H1 (cell line): ENCODE data around the gene FGGY. TPM values are rescaled to one million over a fixed set of nuclear protein-coding genes. Genes with fewer than 3 reads are reported as not detected.

Source experiments
- CTCF ChIA-PET: fragments of 300-600 bp; sonication (Branson Sonifier 250); formaldehyde crosslinking; loops from one replicate; lab custom pipeline; 2021; ENCODE audit not compliant: partially characterized antibody; lab: Charles Lee
- POLR2A ChIA-PET: fragments of 300-600 bp; sonication (Branson Sonifier 250); formaldehyde crosslinking; loops from one replicate; lab custom pipeline; 2021; ENCODE audit warnings: inconsistent platforms; ENCODE audit not compliant: partially characterized antibody; lab: Charles Lee
- DNase-seq, 2 experiments: peaks; one replicate each; pipeline versions ENCODE4 v3.0.0 to v3.0.0-alpha.2; 2010 to 2022; ENCODE audit warnings: low spot score in 2 of 2, low read depth in 1 of 2, mixed read lengths in 1 of 2
- FAIRE-seq: peaks from 2 replicates; lab custom pipeline; 2011; peaks lifted over from hg19 to GRCh38; lab: Jason Lieb, UNC
- H2AFZ ChIP-seq: 2 replicates; pipeline ENCODE4 v1.8.1; 2012; ENCODE audit warnings: low read length, inconsistent platforms
- H2AK5ac ChIP-seq: 2 replicates; pipeline ENCODE4 v1.6.1; 2013; ENCODE audit warnings: low read depth, low read length
- H2BK120ac ChIP-seq: replicated peaks from 2 replicates; pipeline ENCODE3; 2013; ENCODE audit warnings: low read depth, low read length, inconsistent platforms
- H2BK12ac ChIP-seq: 2 replicates; pipeline ENCODE4 v1.6.1; 2013; ENCODE audit warnings: low read depth, low read length
- H2BK15ac ChIP-seq: 2 replicates; pipeline ENCODE4 v1.6.1; 2013; ENCODE audit warnings: low read length
- H2BK20ac ChIP-seq: 2 replicates; pipeline ENCODE4 v1.6.1; 2013; ENCODE audit warnings: low read length
- H2BK5ac ChIP-seq: 2 replicates; pipeline ENCODE4 v1.6.1; 2013; ENCODE audit warnings: low read depth, low read length
- H3K14ac ChIP-seq: 2 replicates; pipeline ENCODE4 v1.6.1; 2013; ENCODE audit warnings: inconsistent platforms; ENCODE audit not compliant: insufficient read length
- H3K18ac ChIP-seq: 2 replicates; pipeline ENCODE4 v1.6.1; 2013; ENCODE audit warnings: low read length; ENCODE audit errors: extremely low read depth
- H3K23ac ChIP-seq: 2 replicates; pipeline ENCODE4 v1.6.1; 2013; ENCODE audit warnings: inconsistent platforms; ENCODE audit not compliant: insufficient read length
- H3K23me2 ChIP-seq: 2 replicates; pipeline ENCODE4 v1.6.1; 2013; ENCODE audit warnings: low read depth, low read length
- H3K27ac ChIP-seq: 2 replicates; pipeline ENCODE4 v1.6.1; 2011; ENCODE audit warnings: low read depth, low read length, inconsistent platforms
- H3K27me3 ChIP-seq, 4 experiments: replicated peaks in 1 of 4; 1 replicate in 1 of 4; 2 replicates in 3 of 4; pipeline versions ENCODE4 v1.6.1 to v1.8.1; 2011 to 2013; ENCODE audit warnings: low read length in 3 of 4, mild to moderate bottlenecking in 3 of 4, inconsistent platforms in 2 of 4, mixed read lengths in 2 of 4, moderate library complexity in 1 of 4; ENCODE audit not compliant: control insufficient read depth in 3 of 4, insufficient read depth in 3 of 4; ENCODE audit errors: extremely low read depth in 1 of 4
- H3K36me3 ChIP-seq, 4 experiments: 2 replicates each; pipeline versions ENCODE4 v1.6.1 to v1.8.1; 2011 to 2013; ENCODE audit warnings: mild to moderate bottlenecking in 4 of 4, low read length in 3 of 4, moderate library complexity in 2 of 4, control low read depth in 1 of 4, inconsistent platforms in 1 of 4; ENCODE audit not compliant: insufficient read depth in 4 of 4, control insufficient read depth in 2 of 4
- H3K4ac ChIP-seq: replicated peaks from 2 replicates; pipeline ENCODE3; 2013; ENCODE audit warnings: low read length, low read depth, mixed read lengths, inconsistent platforms; ENCODE audit not compliant: insufficient read length
- H3K4me1 ChIP-seq, 4 experiments: replicated peaks in 1 of 4; 1 replicate in 1 of 4; 2 replicates in 3 of 4; pipeline versions ENCODE4 v1.6.1 to v1.8.1; 2011 to 2013; ENCODE audit warnings: low read length in 3 of 4, inconsistent platforms in 2 of 4, mixed read lengths in 1 of 4; ENCODE audit not compliant: insufficient read depth in 4 of 4, control insufficient read depth in 3 of 4
- H3K4me2 ChIP-seq, 2 experiments: 2 replicates each; pipeline versions ENCODE4 v1.6.1 to v1.8.1; 2011 to 2013; ENCODE audit warnings: low read depth in 2 of 2, low read length in 2 of 2, control low read depth in 1 of 2, inconsistent platforms in 1 of 2, mild to moderate bottlenecking in 1 of 2; ENCODE audit not compliant: insufficient read depth in 1 of 2
- H3K4me3 ChIP-seq, 4 experiments: fragments of 200-600, 300-600 bp in 1 of 4; sonication (generic), shearing (Covaris generic), sonication (Bioruptor Twin) in 1 of 4; 2 replicates each; pipeline versions ENCODE4 v1.5.1 to v1.8.1; 2011 to 2016; ENCODE audit warnings: low read length in 4 of 4, low read depth in 3 of 4, control low read depth in 2 of 4, inconsistent platforms in 2 of 4, mild to moderate bottlenecking in 2 of 4, mixed read lengths in 1 of 4, moderate library complexity in 1 of 4; ENCODE audit not compliant: insufficient read depth in 2 of 4; ENCODE audit errors: extremely low read depth in 1 of 4
- H3K56ac ChIP-seq: replicated peaks from 2 replicates; pipeline ENCODE3; 2013; ENCODE audit warnings: low read depth, mild to moderate bottlenecking, mixed read lengths, low read length, inconsistent platforms; ENCODE audit not compliant: insufficient read length
- H3K79me1 ChIP-seq: 2 replicates; pipeline ENCODE4 v1.6.1; 2013; ENCODE audit warnings: low read depth, low read length, control low read depth
- H3K79me2 ChIP-seq, 2 experiments: 2 replicates each; pipeline versions ENCODE4 v1.6.1 to v1.8.1; 2012 to 2013; ENCODE audit warnings: low read length in 2 of 2, mild to moderate bottlenecking in 2 of 2, inconsistent platforms in 1 of 2; ENCODE audit not compliant: insufficient read depth in 2 of 2, control insufficient read depth in 1 of 2
- H3K9ac ChIP-seq, 4 experiments: replicated peaks in 1 of 4; 1 replicate in 1 of 4; 2 replicates in 3 of 4; pipeline versions ENCODE4 v1.6.1 to v1.8.1; 2011 to 2013; ENCODE audit warnings: low read depth in 3 of 4, low read length in 3 of 4, control low read depth in 2 of 4, mild to moderate bottlenecking in 2 of 4, moderate library complexity in 2 of 4, inconsistent platforms in 1 of 4; ENCODE audit errors: extremely low read depth in 1 of 4
- H3K9me3 ChIP-seq, 2 experiments: 2 replicates each; pipeline versions ENCODE4 v1.6.1 to v1.8.1; 2012 to 2013; ENCODE audit warnings: mild to moderate bottlenecking in 2 of 2, moderate library complexity in 2 of 2, control low read depth in 1 of 2, inconsistent platforms in 1 of 2, low read depth in 1 of 2, low read length in 1 of 2, mixed read lengths in 1 of 2; ENCODE audit not compliant: insufficient read depth in 2 of 2
- H4K20me1 ChIP-seq, 2 experiments: replicated peaks in 1 of 2; 2 replicates each; pipeline versions ENCODE3 to v1.8.1; 2011 to 2013; ENCODE audit warnings: inconsistent platforms in 2 of 2, low read length in 2 of 2, mild to moderate bottlenecking in 1 of 2; ENCODE audit not compliant: insufficient read depth in 2 of 2, control insufficient read depth in 1 of 2
- H4K5ac ChIP-seq: 2 replicates; pipeline ENCODE4 v1.6.1; 2013; ENCODE audit warnings: low read length, low read depth, mixed read lengths, inconsistent platforms; ENCODE audit not compliant: insufficient read length
- H4K8ac ChIP-seq: 2 replicates; pipeline ENCODE4 v1.8.0; 2013; ENCODE audit warnings: mild to moderate bottlenecking, moderate library complexity, low read length, inconsistent platforms; ENCODE audit not compliant: insufficient read depth; ENCODE audit errors: extremely low read depth
- H4K91ac ChIP-seq: replicated peaks from 2 replicates; pipeline ENCODE3; 2013; ENCODE audit warnings: low read length, mixed read lengths, inconsistent platforms; ENCODE audit not compliant: insufficient read length
- CBX5 ChIP-seq: fragments of 300-800, 300-1000 bp; sonication (generic); IDR thresholded peaks from 2 replicates; pipeline ENCODE4 v1.7.1; 2016; ENCODE audit warnings: antibody characterized with exemption, low read length, low read depth
- KDM4A ChIP-seq: IDR thresholded peaks from one replicate; pipeline ENCODE4 v1.7.1; 2012; ENCODE audit warnings: low read depth, mild to moderate bottlenecking, moderate library complexity, low read length, inconsistent platforms; ENCODE audit not compliant: severe bottlenecking
- WGBS, 2 experiments: shearing (Covaris generic) in 1 of 2; methylation state at CpG; one replicate each; pipeline versions ENCODE4 v1.1.6 to v1.1.7; 2013 to 2015; ENCODE audit warnings: low lambda C conversion rate in 2 of 2, mixed read lengths in 2 of 2, inconsistent platforms in 1 of 2, low coverage in 1 of 2, missing lambda C conversion rate in 1 of 2; ENCODE audit not compliant: insufficient replicate concordance in 2 of 2, insufficient coverage in 1 of 2, insufficient read length in 1 of 2; ENCODE audit errors: extremely low coverage in 1 of 2, missing lambda C conversion rate in 1 of 2; 5-methylcytosine and 5-hydroxymethylcytosine counted together
- polyA plus RNA-seq, 7 experiments: library from polyadenylated mRNA; depleted of rRNA in 3 of 7; stranded (reverse) in 5 of 7; unstranded in 2 of 7; fragments of >200 nt in 5 of 7; fragments of 200-250 nt in 2 of 7; gene quantifications; 1 replicate in 5 of 7; 2 replicates in 1 of 7; 4 replicates in 1 of 7; pipeline versions ENCODE4 v1.2.1 to v1.2.3, GENCODE V29; 2011 to 2013; ENCODE audit warnings: missing spikeins in 2 of 7, mixed read lengths in 2 of 7
- total RNA-seq: library from RNA; stranded (reverse); fragmentation: NEBNext Ultra II Directional; extraction: Animal tissue kit (Norgen Biotek cat#: 25700); gene quantifications from 2 replicates; pipeline ENCODE4 v1.2.1, GENCODE V29; 2021

The FGGY gene
- total and polyA plus RNA-seq, 2 of the 8 experiments (the other 6 are each of a cell fraction or from before 2014, with no cell fraction given) = 10.3 to 12.5 TPM

GRCh38 chr1:59282951-59283350 is 13.9 kb upstream of the FGGY start:
- no peaks in the 10 kb centered on the region for H3K36me3 ChIP-seq
- H2BK15ac ChIP-seq = no peak overlapping the region
- no peak overlapping the region for H3K9ac ChIP-seq
- no peak overlapping the region for H3K4me3 ChIP-seq
- no peak overlapping the region for H3K27ac ChIP-seq
- no peak overlapping the region for H3K4ac ChIP-seq
- H2BK120ac ChIP-seq = no peak overlapping the region
- no peak for TF ChIP-seq KDM4A
- no peak for TF ChIP-seq CBX5
- TF ChIP-seq, all 59 proteins: peak for 0
- no peak overlapping the region for H4K91ac ChIP-seq
- no peak overlapping the region for H3K18ac ChIP-seq
- no peak overlapping the region for H2BK12ac ChIP-seq
- H3K56ac ChIP-seq = no peak overlapping the region
- H4K8ac ChIP-seq = no peak overlapping the region; the same call in 1 of the 2 replicates
- no peaks in the 10 kb centered on the region for H3K9me3 ChIP-seq
- no peak overlapping the region for H2BK5ac ChIP-seq
- DNase-seq = no peak
- 0 out of 2 replicates have a peak overlapping the region, but pooled peaks have one; percentile 5 for H2AFZ ChIP-seq
- no peaks in the 10 kb centered on the region for H4K20me1 ChIP-seq
- CTCF ChIA-PET = no interaction called here
- H3K27me3 ChIP-seq = no peaks in the 10 kb centered on the region
- H2AK5ac ChIP-seq = no peak overlapping the region
- H3K23ac ChIP-seq = no peak overlapping the region
- H3K23me2 ChIP-seq = no peaks in the 10 kb centered on the region
- H3K79me1 ChIP-seq = no peaks in the 10 kb centered on the region
- POLR2A ChIA-PET = no interaction called here
- H3K14ac ChIP-seq = no peak overlapping the region
- H3K4me1 ChIP-seq = no peaks in the 10 kb centered on the region
- H3K4me2 ChIP-seq = no peak overlapping the region
- no peak overlapping the region for H2BK20ac ChIP-seq
- H4K5ac ChIP-seq = no peak overlapping the region
- 84% methylated on average over 1 of the region's 1 CpG; no CpG with 5 or more reads in 1 of the 2 experiments for WGBS, 2 experiments
- FAIRE-seq = no peak
- H3K79me2 ChIP-seq = no peaks in the 10 kb centered on the region
